Erythroblast (primary cell): ENCODE data around the gene NPS.

Experiments used
- GATA1 ChIP-seq: IDR thresholded peaks from 2 replicates; pipeline ENCODE4 v1.6.1; 2011; ENCODE audit warnings: low read depth, mild to moderate bottlenecking, control low read depth, low read length, moderate library complexity
- POLR2A ChIP-seq: IDR thresholded peaks from 2 replicates; pipeline ENCODE4 v1.6.1; 2011; ENCODE audit warnings: mild to moderate bottlenecking, low read length

DNA sequence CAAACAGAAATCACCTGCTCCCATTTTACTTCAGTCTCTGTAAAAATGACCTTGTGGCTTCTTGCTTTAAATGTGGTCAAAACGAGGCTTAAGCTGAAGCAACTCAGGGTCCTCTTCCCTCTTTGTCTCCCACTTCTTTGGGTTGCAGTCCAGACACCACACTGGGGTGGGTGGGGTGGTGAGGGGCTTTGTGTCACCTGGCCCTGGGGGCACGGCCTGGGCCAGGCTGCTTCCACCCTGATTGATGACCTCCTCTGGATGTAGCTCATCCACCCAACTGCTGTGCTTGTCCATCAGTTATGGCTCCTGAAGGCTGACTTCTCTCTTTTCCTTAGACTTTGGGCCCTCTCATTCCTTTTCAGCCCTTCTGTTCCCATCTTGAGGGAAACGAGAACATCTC is 26.8 kb upstream of the NPS start:
- no peak for TF ChIP-seq POLR2A
- no peak for TF ChIP-seq GATA1
